Caki2 (cell line): Measurements from ENCODE around the gene HRAS. TPM values are rescaled to one million over a fixed set of nuclear protein-coding genes. Genes with fewer than 3 reads are reported as not detected.

ENCODE experiments used
- DNase-seq: peaks from one replicate; pipeline ENCODE4 v3.0.0-alpha.2; 2015; ENCODE audit warnings: low read depth
- in situ Hi-C: cut with HindIII; loops from 2 replicates; pipeline ENCODE4 v1.10.0; 2016; ENCODE audit warnings: low sequenced_read_pairs, low pct_unique_long_range_greater_than_20kb, mixed read lengths
- total RNA-seq: library from RNA; depleted of rRNA; stranded (reverse); fragments of >200 nt; shearing (Covaris generic); gene quantifications from 2 replicates; pipeline ENCODE4 v1.2.3, GENCODE V29; 2014; ENCODE audit warnings: low replicate concordance

Gene HRAS
- total RNA-seq, 1 experiment from 2014 or later: 43.8 TPM

DNA sequence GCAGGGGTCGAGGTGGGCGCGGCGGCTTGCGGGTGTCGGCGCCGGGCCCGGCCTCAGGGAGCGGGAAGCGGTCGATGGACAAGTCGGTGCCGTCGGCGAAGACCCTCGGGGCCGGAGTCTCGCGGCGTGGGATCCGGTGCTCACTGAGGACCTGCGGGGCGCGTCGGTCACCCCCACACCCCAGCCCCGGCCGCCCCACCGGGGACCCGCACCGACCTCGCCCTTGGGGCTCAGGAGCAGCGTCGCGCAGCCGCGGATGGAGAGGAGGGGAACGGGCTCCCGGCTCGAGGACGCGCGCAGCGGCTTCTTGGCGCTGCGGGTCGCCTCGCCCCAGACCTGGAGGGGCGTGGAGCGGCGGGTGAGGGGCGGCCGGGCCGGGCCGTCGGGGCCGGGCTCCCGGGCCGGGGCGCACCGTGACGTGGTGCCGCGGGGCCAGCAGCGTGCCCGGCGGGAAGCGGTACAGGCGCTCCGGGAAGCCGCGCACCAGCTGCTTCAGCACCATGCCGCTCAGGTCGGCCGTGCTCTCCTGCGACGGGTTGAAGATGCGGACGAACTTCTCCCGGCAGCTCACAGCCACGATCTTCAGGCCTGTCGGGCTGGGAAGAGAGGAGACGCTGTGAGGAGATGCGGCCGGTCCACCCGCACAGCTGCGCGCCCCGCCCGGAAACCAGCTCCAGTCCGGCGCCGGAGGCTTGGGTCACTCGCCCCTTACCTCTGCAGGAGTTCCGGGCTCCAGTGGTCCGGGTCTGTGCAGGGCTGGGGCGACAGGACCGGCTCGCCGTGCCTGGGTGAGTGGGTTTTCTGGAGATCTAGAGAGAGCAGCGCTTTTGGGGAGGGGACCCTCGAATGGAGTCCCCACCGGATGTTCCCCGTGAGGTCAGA, 20.6 kb upstream of the HRAS start:
- in situ Hi-C loops: no loop called here
- no peak for DNase-seq

GRCh38 chr11:555227-555779, 19.9 kb upstream of the HRAS start:
- in situ Hi-C loops: no loop called here
- DNase-seq: no peak

GRCh38 chr11:554428-555226, 19.3 kb upstream of the HRAS start:
- DNase-seq: no peak
- in situ Hi-C loops: no loop called here

GRCh38 chr11:553988-554340, 18.6 kb upstream of the HRAS start:
- in situ Hi-C loops: no loop called here
- no peak for DNase-seq

- in situ Hi-C loops: no loop called here
- no peak for DNase-seq
Measured at GRCh38 chr11:553083-553987, 18.0 kb upstream of the HRAS start.

DNA sequence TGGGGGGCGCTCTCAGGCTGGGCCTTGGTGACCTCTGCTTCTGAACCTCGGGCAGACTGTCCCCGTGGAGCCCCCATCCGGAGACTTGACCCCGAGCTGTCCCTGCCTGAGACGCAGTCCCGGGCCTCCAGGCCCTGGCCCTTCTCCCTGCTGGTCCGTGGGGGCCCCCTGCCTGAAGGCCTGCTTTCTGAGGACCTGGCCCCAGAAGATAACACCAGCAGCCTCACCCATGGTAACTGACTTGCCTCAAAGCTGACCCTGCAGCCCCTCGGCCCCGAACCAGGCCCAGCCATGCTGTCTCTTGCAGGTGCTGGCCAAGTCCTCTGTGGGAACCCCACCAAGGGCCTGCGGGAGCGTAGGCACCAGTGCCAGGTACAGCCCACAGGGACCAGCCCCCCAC, 16.2 kb upstream of the HRAS start:
- in situ Hi-C loops: no loop called here
- no peak for DNase-seq

GRCh38 chr11:551131-551530, 15.8 kb upstream of the HRAS start:
- DNase-seq: no peak
- in situ Hi-C loops: no loop called here

DNA sequence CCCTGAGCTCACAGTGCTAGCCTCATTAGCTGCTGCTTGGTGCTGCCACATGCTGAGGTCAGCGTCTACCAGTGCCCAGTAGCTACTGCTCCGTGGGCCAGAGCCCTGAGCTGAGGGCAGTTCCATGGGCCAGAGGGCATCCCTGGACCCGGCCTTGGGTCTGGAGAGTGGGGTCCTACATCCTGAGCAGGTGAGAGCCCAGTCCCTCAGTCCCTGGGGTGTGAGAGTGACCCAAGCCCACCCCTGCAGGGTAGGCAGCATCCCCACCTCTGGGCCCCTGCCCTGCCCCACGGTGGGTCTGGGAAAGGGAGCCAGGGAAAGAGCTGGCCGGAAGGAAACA, 15.3 kb upstream of the HRAS start:
- in situ Hi-C loops: no loop called here
- DNase-seq: no peak

- DNase-seq: no peak
- in situ Hi-C loops: no loop called here
Measured at GRCh38 chr11:550021-550745, 14.8 kb upstream of the HRAS start.

- in situ Hi-C loops: no loop called here
- DNase-seq: no peak
Measured at GRCh38 chr11:548700-549603, 13.6 kb upstream of the HRAS start.

- DNase-seq: no peak
- in situ Hi-C loops: no loop called here
Measured at GRCh38 chr11:545171-545570, 9.8 kb upstream of the HRAS start.

DNA sequence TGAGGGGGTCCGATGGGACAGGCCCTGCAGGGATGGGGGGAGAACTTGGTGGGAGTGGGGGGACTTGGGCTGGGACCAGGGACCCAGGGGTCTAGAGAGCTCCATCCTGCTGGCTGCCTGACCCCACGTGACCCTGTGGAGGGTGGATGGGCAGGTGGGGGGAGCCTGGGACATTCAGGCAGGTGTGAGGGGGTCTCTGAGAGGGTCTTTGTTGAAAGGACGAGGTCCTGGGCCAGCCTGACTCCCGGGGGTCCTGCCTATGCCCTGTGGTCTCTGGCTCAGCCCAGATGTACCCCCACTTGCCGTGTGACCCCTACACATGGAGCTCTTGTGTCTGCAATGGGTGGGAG, 9.4 kb upstream of the HRAS start:
- in situ Hi-C loops: no loop called here
- DNase-seq: no peak

DNA sequence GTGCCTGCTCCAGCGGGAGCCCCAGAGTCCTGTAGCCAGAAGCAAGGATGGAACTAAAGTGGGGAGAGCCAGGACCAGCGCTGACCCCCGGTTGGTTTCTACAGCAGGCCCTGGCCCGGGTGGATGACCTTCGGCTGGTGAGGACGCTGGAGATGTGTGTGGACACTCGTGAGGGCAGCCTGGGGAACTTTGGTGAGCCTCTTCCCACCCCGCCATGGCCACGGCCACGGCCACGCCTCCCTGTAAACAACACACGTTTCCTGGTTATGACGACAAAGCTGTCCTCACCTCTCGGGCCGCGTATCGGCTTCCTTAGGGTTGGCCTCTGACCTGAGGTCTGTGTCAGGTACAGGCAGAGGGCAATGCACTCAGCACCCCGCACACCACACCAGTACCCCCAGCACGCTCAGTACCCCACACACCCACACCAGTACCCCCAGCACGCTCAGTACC, 6.1 kb upstream of the HRAS start:
- in situ Hi-C loops: no loop called here

DNA sequence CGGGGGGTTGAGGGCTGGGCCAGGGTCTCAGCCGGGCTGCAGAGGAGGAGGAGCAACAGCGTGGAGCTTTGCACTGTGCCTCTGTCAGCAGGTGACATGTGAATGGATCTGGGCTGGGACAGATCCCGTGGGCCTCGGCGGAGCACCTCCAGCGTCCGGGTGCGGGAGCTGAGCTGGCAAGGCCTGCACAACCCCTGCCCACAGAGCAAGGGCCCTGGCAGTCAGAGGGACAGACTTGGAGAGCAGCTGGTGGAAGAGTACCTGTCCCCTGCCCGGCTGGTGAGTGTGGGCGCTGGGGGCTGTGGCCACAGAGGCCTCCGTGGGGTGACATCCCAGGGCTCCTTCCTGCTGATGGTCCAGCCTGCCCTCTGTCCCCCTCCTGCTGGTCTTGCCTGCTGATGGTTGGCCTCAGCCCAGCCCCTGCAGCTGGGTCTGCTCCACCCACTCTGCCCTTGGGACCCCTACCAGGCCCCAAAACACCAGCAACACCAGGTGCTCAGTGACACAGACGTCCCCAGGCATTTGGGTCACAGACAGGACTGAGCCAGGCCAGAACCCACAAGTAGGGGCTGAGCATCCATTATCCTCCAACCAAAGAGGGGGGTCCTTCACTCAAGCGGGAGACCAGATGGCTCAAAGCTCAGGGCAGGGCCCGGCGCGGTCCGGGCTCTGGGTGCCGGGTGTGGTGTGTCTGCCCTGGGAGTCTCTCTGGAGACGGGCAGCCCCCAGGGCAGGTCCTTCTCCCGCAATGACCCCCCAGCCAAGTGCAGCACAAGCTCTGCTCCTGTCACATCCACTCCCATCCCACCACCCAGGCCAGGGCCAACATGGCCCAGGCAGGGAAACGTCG, 5.4 kb upstream of the HRAS start:
- in situ Hi-C loops: no loop called here
- no peak for DNase-seq

More for the DNA sequence above, 6.1 kb upstream of the HRAS start:
- DNase-seq: no peak

GRCh38 chr11:539971-540481, 4.7 kb upstream of the HRAS start:
- in situ Hi-C loops: no loop called here
- no peak for DNase-seq
